Subcutaneous adipose tissue (tissue), 4 donors: Measurements from ENCODE around the gene TPM3. TPM values are rescaled to one million over a fixed set of nuclear protein-coding genes. Genes with fewer than 3 reads are reported as not detected.

Experiments
- total RNA-seq, 4 donors: library from RNA; depleted of rRNA; stranded (reverse); fragments of >200 nt; gene quantifications; one replicate each; pipeline ENCODE4 v1.1.0, GENCODE V29; 2016
- TF ChIP-seq, protein P1 (sequence below): fragments of 450-650 bp; IDR thresholded peaks from one replicate; pipeline ENCODE4 v1.5.1; 2016; ENCODE audit warnings: low read depth, mild to moderate bottlenecking, control low read depth, antibody characterized with exemption, moderate library complexity

Gene TPM3
- total RNA-seq, 4 donors from 2014 or later, result 208 to 305 (median 294) TPM

DNA sequence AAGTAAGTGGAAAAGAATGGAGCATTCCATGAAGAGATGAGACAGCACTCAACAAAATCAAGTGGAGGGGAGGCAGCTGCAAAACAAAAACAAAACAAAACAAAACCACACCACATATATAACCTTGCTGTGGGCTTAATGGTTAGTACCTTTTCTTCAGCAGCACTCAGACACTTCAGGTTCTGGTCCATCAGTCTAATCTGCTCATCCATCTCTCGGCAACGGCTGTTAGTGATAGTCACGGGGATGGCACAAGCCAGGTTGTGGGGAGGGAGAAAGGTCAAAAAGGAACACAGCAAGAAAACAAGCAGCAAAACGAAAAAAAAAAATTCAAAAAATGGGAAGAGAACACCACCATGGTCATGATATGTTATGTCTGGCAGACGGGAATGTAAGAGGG lies 20.0 kb downstream of the TPM3 start:
- TF ChIP-seq, protein P1, sequence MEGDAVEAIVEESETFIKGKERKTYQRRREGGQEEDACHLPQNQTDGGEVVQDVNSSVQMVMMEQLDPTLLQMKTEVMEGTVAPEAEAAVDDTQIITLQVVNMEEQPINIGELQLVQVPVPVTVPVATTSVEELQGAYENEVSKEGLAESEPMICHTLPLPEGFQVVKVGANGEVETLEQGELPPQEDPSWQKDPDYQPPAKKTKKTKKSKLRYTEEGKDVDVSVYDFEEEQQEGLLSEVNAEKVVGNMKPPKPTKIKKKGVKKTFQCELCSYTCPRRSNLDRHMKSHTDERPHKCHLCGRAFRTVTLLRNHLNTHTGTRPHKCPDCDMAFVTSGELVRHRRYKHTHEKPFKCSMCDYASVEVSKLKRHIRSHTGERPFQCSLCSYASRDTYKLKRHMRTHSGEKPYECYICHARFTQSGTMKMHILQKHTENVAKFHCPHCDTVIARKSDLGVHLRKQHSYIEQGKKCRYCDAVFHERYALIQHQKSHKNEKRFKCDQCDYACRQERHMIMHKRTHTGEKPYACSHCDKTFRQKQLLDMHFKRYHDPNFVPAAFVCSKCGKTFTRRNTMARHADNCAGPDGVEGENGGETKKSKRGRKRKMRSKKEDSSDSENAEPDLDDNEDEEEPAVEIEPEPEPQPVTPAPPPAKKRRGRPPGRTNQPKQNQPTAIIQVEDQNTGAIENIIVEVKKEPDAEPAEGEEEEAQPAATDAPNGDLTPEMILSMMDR, result no peak

DNA sequence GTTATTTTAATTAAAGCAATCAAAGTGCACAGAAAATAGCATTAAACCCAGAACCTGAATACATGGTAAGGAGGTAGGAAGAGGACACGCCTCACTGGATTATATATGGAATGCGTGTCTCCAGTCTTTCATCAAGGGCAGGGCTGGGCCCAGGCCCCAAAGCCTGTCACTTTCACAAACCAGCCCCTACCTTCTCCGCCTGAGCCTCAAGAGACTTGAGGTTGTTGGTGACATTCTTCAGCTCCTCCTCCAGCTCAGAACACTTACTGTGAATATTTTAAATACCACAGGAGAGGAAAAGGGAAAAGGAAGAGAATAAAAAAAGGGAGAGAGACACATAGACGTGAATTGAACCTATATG lies 20.7 kb downstream of the TPM3 start:
- TF ChIP-seq, protein P1, result no peak

DNA sequence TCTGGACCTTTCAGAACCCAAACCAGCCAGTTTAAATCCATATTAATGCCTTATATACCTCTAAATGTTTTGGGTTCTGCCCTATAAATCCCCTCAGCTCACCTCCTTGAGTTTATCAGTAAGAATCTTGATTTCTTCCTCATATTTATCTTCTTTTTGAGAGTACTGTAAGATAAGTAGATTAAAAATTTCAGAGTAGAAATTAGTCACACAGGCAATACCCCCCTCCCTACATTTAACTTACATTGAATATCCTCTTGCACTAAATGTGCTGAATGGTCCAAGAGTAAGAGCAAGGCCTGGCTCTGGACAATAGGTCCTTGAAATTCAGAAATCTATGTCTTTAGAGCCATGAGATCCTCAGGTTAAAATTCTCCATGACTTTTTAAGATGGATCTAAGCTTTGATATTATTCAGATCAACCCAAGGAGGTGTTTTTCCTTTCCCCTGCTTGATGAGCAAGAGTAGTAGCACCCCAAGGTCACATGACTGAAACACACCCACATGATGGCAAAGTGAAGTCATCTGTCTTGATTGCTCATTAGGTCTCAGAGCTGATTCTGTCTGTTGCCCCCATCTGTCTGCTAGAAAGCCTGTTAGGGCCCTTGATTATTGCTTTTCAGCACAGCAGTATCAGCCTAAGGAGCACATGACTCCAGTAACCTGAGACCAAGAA lies 21.2 kb downstream of the TPM3 start:
- TF ChIP-seq, protein P1, result no peak

DNA sequence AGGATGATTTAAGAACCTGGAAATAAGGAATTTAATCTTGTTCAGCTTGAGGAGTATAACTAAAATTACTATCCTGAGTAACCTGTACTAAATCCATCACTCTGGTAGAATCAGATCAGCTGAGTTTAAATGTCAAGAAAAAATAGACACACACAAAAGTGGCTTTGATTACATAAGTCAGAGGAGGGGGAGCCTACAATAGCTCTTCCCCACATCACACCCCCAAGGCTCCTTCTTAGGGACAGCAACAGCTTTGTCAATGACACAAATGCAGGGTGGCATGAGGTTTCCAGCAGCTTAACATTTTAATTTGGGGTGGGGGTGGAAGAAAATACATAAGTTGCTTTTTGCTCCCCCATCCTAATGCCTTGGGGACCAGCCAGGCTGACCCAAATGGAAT lies 24.4 kb downstream of the TPM3 start:
- TF ChIP-seq, protein P1, result no peak

DNA sequence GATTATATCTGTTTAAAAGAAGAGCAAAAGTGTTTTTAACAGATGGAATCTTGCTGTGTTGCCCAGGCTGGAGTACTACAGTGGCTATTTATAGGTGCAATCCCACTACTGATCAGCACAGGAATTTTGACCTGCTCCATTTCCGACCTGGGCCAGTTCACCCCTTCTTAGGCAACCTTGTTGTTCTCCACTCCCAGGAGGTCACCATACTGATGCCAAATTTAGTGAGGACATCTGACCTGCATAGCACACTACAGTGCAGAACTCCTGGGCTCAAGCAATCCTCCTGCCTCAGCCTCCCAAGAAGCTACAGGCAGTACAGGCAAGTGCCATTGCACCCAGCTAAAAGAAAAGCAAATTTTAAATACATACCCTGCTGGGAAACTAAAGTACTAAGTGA lies 25.7 kb downstream of the TPM3 start:
- TF ChIP-seq, protein P1, result no peak

DNA sequence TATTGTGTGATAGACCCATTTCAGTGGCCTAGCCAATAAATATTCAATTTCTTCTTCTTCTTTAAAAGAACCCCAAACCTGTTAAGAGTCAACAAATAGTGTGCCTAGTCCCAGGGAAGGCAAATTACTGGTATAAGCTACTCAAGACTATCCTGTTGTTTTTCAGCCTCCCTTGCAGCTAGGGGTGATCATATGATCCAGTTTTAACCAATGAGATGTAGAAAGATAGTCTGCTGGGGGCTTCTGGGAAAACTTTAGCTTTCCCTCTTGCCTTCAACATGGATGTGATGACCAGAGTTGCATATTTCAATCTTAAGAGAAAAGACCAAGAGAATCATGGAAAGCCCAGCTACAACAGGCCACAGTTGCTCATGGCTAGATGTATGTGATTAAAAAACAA lies 32.3 kb downstream of the TPM3 start:
- TF ChIP-seq, protein P1, result no peak

DNA sequence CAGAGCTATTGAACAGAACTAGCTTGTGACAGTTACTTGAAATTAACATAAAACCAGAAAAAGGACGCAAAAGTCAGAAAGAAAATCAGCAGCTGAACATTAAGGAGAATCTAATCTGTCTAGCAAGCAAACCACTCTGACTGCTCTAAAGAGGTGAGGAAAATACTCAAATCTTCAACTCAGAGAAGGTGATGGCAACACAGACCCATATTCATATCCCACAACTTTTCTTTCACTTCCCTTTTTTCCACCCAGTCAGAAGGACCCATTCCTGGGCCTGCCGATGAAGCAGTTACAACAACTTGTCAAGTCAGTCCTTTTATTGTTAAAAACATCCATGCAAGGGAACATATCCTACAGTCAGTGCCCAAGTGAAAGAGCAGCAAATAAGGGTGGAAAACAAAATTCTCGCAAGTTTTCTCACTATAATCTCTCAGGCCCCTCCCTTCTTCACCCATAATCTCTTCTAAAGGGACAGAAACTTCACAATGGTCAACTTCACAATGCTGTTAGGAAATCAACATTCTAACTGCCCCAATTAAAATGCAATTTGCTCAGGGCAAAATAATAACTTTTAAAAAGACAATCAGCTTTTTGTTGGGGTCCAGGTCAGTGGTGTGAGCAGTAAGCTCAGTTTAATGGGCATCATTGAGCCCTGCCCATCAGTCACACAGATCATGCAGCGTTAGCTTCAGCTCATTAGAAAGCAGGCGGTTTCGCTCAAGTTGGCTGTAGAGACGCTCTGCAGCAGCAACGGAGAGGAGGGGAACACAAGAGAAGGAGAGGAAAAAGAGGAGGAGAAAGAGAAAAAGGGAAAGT lies 33.4 kb downstream of the TPM3 start:
- TF ChIP-seq, protein P1, result no peak
